Stimulated activated CD8-positive, alpha-beta memory T cell treated with anti-CD3 and anti-CD28 coated beads, Interleukin-4, amount 100 ng/mL, for 4 hours (primary cell): Measurements from ENCODE around the gene RBP2.

Experiments
- DNase-seq, 2 donors: peaks; one replicate each; pipeline ENCODE4 v3.0.0-alpha.2; 2020; ENCODE audit warnings: low read depth in 2 of 2, low spot score in 1 of 2

RBP2 gene

DNA sequence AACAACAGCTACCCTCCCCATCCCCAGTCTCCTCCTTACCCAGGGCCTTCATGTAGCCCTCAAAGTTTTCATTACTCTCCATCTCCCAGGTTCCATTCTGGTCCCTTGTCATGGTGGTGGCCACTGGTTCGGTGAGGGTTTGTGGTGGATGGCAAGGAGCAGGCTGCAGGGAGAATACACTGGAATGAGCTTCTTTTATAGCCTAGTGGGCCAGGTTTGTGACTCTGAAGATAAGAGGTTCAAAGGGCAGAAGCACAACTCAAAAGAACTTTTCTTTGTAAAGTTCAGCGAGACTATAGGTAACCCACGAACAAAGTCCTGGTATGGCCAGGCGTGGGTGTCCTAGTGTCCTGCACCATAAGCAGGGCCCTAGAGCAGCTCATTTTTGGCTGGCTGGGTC lies at the start of gene RBP2:
TSS of gene RBP2 (minus strand) at position 169 of the 400 bp plus-strand sequence. CDS start at position 112, 57 bp downstream.
- no peak for DNase-seq

DNA sequence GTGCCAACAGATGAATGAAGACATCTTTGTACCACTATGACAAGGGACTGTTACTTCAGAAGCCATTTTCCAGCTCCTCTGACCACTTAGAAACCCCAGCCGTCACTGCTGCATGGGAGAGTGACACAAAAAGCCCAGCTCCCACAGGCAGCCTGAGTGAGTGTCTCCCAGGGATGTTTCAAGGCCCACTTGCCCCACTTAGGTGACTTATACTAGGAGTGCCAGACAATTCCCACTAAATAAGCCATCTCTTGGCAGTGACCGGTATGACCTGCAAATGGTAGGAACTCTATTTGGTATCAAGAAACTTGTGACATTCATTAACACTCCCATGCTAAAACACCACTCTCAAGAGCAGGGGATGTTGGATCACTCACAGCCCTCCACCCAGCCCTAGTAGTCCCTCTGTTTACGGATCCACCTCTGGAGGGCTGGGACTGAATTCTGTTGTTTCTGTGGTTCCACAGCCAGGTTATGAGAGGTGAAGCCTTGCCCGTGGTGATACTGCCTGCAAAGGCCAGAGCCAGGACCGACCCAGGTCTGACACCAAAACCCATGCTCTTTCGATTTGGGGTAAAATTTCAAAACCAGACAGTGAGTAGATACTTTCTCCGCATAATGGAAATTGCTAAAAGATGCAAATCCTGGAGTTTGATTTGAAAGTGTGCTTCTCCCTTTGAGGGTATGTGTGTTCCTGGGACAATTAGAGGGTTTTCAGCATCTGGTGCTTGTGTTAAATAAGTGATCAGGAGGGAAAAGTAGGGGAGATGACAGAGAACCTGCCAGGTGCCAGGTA lies 48.7 kb upstream of the RBP2 start:
- DNase-seq: no peak

DNA sequence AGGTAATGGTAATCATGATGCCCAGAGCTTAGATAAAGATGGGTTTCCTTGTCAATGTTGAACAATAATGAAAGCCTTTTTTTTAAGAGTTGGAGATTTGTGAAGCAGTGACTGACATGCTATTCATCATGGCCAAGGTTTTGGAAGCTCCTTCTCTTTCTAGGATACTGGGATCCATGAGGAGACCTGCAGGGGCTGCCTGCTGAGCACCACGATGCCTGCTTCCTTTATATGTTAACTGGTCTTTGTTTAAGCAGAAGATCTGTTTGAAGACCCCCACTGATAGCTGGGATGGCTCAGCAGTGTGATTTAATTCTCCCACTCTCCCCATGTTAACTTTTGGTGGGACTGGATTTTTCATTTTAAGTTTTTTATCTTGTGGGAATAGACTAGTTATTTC lies 47.4 kb upstream of the RBP2 start:
- DNase-seq: no peak

DNA sequence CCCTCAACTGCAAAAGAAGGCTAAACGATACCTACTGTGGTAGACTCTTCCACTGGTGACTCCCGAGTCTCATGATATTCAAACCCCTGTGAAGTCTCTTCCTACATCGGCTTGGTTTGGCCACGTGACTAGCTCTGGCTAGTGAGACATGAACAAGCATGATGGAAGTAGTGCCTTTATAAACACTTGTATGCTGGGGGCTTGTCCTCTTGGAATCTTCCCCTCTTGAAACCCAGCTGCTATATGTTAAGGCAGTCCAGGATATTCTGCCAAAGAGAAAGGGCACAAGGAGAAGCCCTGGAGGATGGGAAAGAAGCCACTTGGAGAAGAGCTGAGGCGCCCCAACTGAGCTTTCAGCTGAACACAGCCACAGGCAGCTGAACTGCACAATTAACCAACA lies 46.9 kb upstream of the RBP2 start:
- DNase-seq: no peak

DNA sequence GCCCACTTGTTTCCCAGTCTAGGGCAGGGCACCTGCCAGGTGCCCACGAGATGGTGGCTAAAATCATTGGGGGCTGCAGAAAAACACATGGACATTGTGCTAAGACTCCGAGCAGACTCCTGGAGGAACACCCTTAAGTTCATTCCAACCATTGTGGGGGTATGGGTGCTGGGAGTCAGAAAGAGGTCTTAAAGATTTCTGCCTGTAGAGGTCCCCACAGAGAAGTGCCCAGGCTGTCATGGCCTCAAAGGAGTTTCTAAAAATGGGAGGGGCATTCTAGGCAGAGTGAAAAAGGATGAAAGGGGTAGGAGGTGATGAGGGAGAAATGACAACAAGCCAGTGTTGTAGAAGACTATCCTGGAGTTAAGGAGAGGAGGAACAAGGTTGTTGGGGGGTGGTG lies 46.1 kb upstream of the RBP2 start:
- no peak for DNase-seq

DNA sequence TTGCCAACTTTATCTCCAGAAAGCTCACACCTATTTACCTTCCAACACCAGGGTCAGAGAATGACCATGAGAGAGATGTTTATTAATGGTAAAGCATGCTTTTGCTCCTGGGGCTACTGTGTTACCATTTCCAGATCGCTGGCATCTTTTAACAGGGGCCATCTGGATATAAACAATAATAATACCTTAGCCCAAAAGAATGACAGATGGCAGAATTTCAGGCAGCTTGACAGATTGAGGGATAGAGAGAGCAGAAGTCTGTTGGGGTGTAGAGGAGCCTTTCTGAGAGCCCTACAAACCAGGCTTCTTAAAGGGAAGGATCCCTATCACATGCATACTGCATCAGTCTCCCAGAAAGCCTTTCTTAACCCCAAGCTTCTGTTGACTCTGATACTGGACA lies 45.5 kb upstream of the RBP2 start:
- no peak for DNase-seq

DNA sequence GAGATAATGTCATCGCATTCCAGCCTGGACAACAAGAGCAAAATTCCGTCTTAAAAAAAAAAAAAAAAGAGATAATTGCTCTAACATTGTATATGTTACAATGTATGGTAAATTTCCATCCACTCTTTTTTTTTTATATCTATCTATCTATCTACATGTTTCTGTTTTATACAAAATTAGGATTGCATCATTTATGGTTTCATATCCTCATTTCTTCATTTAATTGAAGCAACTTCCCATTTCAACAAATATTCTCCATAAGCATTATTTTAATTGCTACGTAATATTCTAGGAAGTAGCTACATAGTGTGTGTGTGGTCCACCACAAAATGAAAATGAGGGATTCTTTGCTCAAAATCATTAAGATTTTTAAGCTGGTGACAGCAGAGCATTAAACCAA lies 44.8 kb upstream of the RBP2 start:
- no peak for DNase-seq

DNA sequence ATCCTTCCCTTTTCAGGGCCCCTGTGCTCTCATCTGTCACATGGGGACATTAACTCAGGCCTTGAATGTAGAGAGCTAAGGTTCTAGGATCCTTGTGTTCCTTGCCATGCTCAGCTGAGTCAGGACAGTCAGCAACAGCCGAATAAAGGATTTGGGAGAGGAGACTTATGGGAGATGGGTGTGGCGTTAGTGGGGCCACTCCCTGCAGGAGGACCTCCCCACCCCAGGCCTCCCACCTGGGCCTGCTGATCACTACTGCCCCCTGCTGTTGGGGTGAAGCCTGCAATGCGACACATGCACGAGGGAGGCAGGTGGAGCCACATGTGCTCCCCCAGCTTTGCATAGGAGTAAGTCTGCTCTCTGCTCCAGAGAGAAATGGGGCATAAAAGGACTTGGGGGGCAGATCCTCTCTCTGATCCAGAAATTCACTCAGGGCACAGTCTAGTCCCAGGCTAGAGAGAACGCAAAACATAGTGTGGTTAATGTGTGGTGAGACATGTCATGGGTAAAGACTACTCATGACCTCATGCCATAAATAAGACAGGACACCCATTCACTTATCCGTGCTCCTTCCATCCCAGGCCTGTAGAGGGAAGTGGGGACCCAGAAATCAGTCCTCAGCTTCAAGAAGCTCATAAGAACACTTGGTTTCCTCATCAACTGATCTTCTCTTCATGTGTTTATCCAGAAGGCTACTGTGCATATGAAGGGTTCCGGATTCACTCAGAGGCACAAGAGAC lies 43.9 kb upstream of the RBP2 start:
- no peak for DNase-seq

DNA sequence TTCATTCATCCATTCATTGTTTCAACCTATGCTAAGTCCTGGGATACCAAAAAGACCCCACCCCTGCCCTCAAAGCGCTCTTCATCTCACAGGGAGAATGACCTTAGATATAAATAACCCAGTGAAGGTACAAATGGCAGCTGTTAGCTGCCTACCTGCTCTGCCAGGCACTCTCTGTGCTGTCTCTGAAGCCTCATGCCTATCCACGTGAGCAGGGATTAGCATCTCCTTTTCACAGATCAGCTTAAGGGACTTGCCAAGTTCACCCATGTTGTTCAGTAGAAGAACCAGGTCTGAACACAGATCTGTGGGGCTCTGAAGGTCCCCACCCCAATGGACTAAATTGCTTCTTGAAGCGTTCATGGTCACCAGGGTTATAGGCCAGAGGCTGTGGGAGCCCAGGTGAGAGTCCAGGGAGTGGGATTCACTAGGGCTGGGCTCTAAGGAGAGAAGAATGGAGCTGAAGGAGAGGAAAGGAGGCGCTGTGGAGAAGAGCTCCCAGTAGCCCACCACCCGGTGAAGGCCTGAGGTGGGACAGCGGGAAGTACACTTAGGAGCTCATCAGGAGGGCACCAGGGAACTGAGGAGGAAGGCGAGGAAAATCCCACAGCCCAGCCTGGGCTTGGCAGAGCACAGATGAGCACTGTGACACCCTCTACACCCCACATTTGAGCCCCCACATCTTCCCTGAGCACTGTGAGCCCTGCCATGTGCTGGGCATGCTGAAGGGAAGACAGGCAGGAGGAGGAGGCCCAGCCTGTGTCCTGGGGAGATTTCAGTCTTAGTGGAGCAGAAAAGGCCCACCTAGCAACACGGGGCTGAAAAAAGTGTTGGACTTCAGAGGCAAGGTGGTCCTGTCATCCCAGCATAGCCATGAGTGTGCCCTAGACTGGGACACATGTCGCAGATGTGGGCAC lies 42.9 kb upstream of the RBP2 start:
- no peak for DNase-seq

DNA sequence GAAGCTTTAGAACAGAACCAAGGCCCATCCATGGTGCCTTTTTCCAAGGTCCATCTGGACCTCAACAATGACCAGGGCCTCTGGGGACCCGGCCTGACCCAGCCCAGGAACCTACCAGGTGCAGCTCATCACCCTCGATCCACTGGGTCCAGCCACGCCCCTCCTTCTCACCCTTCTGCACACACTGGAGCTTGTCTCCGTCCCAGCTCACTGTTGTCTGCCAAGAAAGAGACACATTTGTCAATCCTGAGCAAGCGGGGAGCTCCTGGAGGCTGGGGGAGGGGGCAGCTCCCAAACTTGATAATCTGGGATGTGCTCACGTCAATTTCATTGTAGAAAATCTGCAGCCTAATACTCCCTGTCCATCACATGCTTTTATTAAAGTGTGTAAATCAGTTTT lies 42.0 kb upstream of the RBP2 start:
- no peak for DNase-seq

DNA sequence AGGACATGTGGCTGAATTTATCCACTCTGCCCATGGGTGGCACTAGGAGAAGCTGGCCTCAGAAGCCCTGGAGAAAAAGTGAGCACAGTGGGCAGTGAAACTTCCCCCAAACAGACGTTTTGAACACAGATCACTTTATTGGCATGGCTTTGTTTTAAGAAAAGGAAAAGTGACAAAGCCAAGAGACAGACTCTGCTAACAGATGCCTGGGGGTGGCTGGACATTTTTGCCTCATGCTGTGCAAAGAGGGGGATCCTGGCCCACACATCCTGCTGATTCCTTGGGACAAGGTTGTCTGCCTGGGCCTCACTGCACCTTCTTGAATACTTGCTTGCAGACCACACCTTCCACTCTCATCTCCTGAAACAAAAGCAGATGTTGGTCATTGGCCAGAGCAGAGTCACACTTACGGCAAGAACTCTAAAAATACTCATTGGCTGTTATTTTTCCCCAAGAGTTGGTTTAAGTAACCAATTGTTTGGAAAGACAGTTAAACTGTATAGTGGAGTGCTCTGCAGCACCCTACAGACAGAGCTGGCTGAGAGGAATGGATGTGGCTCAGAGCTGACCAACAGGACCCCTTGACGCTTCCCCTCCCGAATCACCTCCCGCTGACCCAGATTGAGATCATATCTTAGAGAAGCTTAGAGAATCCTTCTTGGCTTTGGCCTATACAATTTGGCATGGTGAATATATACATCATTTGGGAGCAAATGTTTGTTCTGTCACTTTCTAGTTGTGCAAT lies 41.2 kb upstream of the RBP2 start:
- DNase-seq: no peak

DNA sequence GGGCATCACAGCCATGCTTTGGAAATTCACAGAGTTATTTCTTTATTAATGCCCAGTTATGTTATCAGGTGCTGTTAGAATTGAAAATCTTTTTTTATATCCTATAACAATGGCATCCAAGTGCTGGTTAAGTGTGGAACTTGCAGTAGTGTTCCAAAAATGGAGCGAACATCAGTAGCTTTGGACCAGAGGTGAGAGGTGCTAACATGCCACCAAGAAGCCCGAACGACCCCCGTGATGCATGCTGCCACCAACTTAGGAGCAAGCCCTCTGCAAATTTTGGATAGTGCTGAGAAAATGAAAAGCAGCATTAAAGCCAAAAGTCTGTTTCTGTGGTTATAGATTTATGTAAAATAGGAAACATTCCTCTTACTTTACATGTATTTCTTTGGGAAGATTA lies 38.4 kb upstream of the RBP2 start:
- DNase-seq: no peak

DNA sequence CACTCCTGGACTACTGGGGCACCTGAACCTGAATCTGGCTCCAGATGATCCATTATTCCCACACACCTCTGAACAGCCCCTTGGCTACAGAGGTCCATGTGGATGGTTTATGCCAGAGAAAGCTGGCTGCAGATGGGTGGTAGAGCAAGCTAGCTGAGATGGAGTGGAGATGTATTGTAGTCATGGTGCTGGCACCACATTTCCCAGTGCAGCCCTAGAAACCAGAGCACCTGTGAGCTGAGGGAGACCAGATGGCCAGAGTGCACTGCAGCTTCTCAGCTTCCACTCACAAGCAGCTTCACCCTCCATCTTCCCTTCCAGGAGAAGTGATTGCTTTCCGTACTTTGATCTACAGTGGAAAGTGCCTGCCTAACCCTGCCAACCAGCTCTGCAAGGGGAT lies 33.3 kb upstream of the RBP2 start:
- no peak for DNase-seq

DNA sequence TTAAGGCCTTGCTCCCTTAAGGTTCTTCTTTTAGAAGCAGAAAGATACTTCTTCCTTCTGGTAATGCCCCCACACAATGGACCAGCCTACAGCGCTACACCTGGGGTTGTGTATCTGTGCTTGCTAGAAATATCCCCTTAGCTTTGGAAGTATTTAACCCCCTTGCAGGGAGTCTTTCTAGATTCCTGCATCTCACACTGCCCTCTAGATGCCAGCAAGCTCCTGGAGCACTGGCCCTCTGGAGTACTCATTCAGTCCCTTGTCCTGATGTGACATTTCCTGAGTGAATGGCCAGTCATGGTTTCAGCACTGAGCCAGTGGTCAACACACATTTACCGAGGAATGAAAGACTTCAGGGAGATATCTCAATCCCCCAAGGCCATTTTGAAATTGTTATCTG lies 30.4 kb upstream of the RBP2 start:
- DNase-seq: no peak

DNA sequence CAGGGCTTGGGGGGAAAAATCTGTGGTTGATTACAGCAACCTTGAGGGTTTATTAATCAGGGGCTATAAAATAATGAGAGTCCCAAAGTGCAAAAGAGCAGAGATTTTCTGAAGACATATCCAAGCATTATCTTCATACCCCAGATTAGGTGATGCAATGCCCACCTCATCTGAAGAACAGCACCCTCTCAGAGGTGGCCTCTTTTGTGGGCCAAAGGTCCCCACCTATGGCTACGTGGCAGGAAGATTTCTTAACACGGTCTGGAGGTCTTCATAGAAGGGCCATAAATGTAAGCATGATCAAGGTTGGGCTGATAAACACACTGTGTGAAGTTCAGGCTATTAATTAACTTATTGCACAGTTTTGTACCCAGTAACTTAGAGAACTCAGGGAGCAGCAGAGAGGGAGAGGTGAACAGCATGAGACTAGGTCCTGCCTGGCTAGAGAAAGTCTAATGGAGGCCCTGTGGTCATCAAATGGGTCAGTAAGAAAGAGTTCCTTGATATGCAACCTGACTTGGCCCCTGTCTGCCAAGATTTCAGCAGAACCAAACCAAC lies 29.6 kb upstream of the RBP2 start:
- DNase-seq: no peak

DNA sequence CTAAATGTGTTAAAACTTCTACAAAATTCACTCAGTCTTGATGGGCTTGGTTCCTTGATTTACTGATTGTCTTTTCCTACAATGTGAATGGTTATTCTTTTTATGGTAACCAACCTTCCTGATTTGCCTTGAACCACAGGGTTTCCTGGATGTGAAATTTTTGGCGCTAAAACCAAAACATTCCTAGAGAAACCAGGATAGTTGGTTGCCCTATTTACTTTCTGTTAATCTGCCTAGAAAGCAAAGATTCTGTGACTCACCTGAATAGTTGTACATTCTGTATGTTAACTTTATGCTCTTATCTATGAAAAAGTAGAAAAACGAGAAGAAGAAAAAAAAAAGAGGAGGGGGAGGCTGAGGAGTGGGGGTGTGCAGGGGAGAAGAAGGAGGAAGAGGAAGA lies 23.2 kb upstream of the RBP2 start:
- DNase-seq: no peak

DNA sequence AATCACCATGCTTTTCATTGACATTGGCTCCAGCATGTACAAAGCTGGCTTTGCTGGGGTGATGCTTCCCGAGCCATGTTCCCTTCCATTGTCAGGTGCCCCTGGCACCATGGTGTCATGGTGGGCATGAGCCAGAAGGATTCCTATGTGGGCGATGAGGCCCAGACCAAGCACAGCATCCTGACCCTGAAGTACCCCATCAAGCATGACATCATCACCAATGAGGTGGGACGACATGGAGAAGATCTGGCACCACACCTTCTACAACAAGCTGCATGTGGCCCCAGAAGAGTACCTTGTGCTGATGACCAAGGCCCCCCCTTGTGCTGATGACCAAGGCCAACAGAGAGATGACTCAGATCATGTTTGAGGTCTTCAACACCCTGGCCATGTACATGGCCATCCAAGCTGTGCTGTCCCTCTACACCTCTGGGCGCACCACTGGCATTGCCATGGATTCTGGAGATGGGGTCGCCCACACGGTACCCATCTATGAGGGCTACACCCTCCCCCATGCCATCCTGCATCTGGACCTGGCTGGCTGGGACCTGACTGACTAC lies 17.6 kb upstream of the RBP2 start:
- DNase-seq: no peak

DNA sequence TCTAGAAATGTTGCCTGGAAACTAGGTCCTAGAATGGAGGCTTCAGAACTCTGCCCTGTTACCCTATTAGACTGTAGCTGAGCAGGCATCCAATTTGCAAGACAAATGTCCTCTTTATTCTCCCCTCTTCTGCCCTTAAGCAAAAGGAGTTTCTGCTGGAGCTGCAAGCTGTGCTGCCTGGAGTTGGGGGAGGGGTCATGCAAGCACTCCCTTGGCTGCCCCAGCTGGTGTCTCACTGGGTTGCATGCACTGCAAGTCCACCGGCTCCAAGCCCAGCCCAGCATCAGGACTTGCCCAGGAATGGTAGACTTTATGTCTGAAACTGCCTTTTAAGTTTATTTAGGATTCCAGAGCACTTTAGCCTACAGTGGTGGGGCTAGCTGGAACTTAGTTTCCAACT lies 15.7 kb upstream of the RBP2 start:
- DNase-seq: no peak

DNA sequence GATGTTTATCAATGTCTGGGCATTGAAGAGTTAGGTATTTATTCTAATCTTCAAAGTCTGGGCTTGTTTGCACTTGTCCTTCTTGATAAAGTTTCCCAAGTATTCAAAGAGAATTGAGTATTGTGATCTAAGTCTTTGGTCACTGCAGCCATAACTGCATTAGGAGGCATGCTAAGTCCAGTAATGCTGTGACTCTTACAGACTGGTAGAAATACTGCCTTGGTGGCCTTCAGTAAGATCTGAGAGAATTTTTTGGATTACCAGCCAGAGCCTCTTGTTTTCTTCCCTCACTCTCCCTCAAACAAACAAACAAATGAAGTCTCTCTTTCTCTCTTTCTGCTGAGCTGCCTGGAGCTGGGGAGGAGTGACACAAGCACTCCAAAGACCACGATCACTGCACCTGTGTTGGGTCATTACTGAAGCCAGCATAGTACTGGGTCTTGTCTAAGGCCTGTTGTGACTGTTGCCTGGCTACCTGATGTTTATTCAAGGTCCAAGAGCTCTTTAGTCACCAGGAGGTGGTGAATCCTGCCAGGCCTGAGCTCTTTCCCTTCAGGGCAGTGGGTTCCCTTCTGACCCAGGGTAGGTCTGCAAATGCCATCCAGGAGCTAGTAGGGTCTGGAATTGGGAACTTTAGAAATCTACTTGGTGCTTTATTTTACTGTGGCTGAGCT lies 14.8 kb upstream of the RBP2 start:
- no peak for DNase-seq

DNA sequence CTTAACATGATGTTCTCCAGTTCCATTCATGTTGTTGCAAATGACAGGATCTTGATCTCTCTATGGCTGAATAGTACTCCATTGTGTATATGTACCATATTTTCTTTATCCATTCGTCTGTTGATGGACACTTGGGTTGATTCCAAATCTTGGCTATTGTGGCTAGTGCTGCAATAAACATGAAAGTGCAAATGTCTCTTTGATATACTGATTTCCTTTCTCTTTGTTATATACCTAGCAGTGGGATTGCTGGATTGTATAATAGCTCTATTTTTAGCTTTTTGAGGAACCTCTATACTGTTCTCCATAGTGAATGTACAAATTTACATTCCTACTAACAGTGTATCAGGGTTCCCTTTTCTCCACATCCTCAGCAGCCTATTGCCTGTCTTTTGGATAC lies 5.9 kb upstream of the RBP2 start:
- DNase-seq: no peak
